GM18508 (cell line): Measurements from ENCODE around the gene VAMP5.
"Not testable (repeated sequence)": the region's sequence is repeated elsewhere in the genome, so short reads cannot be mapped to it uniquely, and the experiment has no call there.

Experiments used
- ATAC-seq: cut with Tn5 transposase; IDR thresholded peaks from one replicate; pipeline ENCODE4 v1.9.1; 2021; ENCODE audit warnings: moderate number of reproducible peaks; ENCODE audit not compliant: insufficient read depth, unreplicated experiment

Gene VAMP5

GRCh38 chr2:85549826-85550225, 34.4 kb upstream of the VAMP5 start:
- no peak for ATAC-seq

- ATAC-seq: no peak
Observed at GRCh38 chr2:85550486-85550885, 33.7 kb upstream of the VAMP5 start.

- no peak for ATAC-seq
Observed at GRCh38 chr2:85551698-85552678, 32.2 kb upstream of the VAMP5 start.

GRCh38 chr2:85553184-85553583, 31.0 kb upstream of the VAMP5 start:
- no peak for ATAC-seq

DNA sequence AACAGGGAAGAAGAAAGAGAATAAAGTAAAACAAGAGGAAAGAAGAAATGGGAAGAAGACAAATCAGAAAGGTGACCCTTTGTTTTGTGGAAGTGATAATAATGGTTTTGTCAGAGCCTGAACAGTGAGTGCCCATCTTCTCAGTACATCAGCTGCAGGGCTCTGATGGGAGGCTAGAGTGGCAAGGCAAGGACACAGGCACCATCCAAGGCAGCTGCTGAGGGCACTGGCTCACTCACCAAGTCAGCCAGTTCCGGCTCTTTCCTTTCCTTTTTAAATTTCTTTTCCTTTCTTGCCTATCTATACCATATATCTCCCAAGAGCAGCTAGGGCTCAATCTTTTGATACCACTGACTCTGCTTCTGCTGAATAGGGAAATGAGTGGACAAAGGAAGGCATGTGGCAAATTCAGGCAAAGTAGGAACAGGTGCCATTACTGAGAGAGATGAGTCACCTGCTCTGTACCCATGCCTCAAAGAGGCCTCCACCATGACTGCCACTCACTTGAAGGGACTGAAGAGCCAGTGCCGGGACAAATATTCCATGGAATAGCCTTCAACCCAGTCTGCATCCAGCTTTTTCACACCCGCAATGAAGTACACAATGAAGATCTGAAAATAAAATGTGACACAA, 29.1 kb upstream of the VAMP5 start:
- ATAC-seq: no peak

GRCh38 chr2:85557130-85557529, 27.1 kb upstream of the VAMP5 start:
- ATAC-seq: no peak

DNA sequence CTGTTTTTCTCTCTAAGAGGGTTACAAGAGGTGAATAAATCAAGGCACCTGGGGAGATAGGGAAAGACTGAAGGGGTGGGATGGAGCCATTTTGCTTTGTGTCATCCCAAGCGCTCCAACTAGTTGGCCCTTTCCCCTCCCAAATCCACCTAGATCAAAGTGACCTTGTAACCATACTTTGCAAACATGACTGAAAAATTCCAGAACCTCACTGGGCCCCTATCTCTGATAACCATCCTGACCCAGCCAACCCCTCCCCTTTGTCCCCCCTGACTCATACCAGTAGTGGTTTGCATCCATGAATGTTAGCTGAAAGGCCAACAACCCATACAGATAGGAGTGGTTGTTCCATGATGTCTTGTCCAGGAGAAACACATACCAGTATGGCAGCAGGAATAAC, 26.1 kb upstream of the VAMP5 start:
- no peak for ATAC-seq

DNA sequence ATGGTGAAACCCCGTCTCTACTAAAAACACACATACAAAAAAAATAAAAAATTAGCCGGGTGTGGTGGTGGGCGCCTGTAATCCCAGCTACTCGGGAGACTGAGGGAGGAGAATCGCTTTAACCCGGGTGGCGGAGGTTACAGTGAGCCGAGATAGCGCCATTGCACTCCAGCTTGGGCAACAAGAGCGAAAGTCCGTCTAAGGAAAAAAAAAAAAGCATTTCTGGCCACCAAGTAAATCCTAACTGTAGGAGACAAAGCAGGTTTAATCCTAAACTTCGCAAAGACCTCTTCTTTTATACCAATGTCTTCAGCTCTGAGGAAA, 23.9 kb upstream of the VAMP5 start:
- not testable (repeated sequence) for ATAC-seq

DNA sequence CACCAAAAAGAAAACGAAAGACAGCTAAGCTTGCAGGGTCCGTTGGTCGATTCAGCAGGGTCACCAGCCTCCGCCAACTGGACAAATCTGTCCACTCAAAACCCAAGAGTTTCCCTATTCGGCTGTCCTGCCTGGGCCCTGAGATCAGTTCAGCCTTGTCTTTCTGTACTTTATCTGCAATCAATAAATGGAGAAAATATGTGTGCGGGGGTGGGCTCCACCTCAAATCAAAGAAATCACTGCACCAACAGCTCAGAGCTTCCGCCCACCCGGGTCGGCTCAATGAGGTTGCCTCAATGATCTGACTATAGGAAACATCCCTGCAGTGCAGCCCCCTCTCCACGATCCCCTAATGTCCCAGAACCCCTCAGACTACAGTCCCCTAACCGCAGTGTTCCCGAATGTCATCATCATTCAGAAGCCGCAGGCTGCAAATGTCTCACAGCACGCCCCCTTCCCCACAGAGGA, 23.4 kb upstream of the VAMP5 start:
- no peak for ATAC-seq

- peak; percentile 50 for ATAC-seq
Observed at GRCh38 chr2:85561280-85562212, 22.7 kb upstream of the VAMP5 start, which contains the start of gene GGCX. Gene GGCX (minus strand): TSS chr2:85561493. CDS start chr2:85561428, 65 bp downstream.

DNA sequence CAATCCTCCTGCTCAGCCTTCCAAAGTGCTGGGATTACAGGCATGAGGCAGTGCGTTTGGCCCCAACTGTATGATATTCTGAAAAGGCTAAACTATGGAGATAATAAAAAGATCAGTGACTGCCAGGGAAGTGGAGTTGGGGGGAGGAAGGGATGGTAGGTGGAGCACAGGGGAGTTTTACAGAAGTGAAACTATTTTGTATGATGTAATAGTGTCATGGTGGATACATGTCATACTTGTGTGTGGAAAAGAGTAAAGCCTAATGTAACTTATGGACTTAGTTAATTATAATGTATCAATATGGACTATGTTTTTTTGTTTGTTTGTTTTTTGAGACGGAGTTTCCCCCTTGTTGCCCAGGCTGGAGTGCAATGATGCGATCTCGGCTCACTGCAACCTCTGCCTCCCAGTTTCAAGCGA, 20.1 kb upstream of the VAMP5 start:
- no peak for ATAC-seq

DNA sequence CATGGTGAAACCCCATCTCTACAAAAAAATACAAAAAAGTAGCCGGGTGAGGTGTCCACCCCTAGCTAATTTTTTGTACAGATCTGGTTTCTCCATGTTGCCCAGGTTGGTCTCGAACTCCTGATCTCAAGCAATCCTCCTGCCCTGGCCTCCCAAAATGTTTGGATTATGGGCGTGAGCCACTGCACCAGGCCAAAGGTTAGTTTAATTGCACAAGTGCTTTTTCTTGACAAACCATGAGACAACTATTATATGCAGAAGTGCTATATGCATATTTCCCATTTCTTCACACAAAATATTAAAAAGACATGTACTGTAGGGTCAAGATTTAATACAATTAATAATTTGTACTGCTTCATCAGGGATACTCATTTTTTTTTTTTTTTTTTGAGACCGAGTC, 18.0 kb upstream of the VAMP5 start:
- no peak for ATAC-seq

DNA sequence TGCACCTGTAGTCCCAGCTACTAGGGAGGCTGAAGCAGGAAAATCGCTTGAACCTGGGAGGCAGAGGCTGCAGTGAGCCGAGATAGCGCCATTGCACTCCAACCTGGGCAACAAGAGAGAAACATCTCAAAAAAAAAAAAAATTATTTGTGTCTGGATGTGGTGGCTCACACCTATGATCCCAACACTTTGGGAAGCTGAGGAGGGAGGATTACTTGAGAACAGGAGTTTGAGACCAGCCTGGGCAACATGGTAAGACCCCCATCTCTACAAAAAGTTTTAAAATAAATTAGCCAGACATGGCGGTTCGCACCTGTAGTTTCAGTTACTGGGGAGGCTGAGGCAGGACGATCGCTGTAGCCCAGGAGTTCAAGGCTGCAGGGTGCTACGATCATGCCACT, 8.5 kb upstream of the VAMP5 start:
- ATAC-seq: no peak

DNA sequence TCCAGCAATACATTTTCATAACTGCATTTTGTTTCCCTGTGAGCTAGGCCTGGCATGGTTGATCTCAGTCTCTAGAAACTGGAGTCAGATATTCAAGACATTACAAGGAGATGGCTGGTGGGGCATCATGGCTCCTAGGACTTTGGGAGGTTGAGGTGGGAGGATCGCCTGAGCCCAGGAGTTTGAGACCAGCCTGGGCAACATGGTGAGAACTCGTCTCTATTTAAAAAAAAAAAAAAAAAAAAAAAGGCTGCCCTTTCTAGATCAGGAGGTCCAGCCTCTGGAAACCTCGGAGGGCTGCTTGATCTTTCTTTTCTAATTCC, 7.2 kb upstream of the VAMP5 start:
- no peak for ATAC-seq

DNA sequence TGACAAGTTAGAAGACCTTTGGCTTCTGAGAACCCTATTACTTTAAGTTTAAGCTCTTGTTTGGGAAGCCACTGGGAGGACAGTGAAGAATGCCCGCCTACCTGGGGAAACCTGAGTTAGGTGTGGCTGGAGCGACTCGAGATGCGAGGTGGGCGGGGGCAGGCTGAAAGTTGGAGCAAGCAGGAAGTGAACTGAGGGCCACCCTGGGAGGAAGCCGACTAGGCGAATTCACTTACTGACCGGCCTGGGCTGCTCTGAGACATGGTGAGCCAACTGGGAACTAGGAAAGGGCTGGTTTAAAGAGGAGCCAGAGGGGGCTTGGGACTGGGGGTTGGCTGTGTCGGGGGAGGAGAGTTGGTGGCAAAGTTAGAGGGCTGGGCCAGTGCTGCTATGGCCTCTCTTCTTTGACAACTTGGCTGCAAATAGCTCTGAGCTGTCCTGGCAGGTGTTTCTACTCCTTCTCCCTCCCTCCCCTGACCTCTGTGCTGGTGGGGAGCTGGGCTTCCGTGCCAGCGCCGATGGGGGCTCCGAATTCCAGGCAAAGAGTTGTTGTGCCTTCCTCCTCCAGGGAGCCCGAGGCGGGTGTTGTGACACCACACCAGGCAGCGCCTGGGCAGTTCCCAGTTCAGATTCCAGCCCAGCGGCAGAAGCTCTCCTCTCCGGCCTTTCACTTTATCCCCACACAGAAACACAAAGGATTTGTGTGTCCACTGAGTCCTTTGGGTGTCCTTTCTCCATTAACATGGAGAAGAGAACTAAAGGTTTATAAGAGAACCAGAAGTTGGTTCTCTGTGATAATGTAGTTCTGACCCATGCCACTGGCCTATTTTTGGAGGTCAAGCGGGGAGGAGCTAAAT, 6.6 kb upstream of the VAMP5 start, which contains the start of gene VAMP8:
VAMP8 (plus strand) TSS at position 201 of the 857 bp plus-strand sequence; CDS start at position 262, 61 bp downstream.
- no peak for ATAC-seq

DNA sequence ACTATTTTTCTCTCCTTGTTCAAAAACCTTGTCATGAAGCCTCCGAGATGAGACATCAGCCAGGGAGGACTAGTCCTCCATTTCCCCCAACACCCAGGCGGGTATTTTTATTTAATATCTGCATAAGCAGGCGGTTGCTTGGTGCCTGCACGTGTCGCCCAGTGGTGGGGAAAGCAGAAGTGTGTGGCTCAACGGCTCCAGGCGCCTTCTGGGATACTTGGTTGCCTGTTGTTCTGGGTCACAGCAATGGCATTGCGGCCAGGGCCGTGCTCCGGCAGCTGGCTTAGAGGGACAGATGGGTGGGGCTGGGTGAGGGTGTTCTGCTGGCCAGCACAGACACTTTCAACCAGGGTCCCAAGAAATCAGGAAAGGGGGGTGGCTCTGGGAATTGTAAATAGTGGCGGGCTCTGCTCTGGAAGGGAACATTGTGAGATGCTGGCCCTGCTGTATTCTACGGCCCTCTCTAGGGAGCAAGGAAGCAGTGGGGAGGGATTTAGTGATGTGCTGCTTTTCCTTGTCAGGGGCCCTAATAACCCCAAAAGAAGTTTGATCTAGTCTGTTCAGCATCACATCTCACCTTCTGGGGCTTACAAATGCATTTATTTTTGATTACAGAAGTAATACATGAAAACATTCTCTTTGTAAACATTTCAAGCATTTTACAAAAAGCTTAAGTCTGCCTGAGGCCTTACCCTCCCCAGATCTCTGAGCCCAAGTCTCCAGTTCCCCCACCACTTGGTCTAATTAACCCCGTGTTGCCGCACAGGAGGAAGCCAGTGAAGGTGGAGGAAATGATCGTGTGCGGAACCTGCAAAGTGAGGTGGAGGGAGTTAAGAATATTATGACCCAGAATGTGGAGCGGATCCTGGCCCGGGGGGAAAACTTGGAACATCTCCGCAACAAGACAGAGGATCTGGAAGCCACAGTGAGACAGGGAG, 5.7 kb upstream of the VAMP5 start:
- no peak for ATAC-seq

DNA sequence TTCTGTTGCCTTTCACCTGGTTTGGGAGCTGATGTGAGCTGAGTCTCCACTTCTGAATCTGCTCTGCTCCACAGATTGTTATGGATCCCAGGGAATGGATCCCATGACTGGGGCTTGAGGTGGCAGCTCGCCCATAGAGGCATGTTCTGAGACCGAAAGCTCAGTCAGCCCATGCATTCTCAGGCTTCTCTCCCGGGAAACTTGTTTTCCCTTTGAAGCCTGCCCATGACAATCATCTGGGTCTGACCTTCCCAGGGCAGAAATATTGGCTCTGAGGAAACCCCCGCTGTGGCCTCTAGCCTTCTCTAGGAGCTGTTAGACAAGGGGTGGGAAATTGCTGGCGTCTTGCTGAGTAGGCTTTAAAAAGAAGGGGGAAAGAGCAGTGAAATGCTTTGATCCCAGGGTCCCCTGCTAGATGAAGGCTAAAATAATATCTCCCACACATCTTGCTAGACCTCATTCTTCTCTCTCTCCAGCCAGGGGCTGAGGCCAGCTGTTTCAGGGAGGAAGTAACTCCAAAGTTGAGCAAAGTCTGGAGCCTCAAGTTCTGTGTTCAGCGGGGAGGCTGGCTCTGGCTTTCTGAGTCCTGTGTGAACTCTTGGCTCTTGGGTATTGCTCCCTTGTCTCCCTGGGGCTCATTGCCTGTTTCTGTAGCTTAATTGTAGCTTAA, 4.8 kb upstream of the VAMP5 start:
- ATAC-seq: no peak

DNA sequence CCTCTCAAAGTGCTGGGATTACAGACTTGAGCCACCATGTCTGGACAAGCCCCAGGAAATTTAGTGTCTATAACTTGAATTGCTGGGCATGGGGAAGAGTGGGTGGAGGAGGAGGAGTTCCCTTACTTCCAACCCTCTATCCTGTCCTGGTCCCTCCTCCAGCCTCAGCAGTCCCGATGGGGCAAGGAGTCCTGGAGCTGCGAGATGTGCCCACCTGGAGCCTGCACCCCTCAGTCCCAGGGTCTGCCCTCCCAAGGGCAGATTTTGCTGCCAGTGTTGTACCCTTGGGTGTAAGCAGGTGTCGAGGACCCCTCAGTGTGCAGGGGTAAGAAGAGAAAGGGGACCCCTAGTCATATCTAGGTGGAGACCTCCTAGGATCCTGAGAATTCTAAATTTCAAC, 4.0 kb upstream of the VAMP5 start:
- ATAC-seq: no peak
